Osteocyte (in vitro differentiated cells): ENCODE data around the gene CCSER2. TPM values are rescaled to one million over a fixed set of nuclear protein-coding genes. Genes with fewer than 3 reads are reported as not detected.
"Not testable (repeated sequence)": the region's sequence is repeated elsewhere in the genome, so short reads cannot be mapped to it uniquely, and the experiment has no call there.

Source experiments
- DNase-seq: peaks from one replicate; pipeline ENCODE4 v3.0.0; 2021; ENCODE audit warnings: mixed read lengths; ENCODE audit not compliant: unreplicated experiment; ENCODE audit errors: extremely low spot score
- H3K27ac Mint-ChIP-seq: one replicate; pipeline ENCODE4 v1.8.0; 2021; ENCODE audit warnings: mild to moderate bottlenecking, mixed read lengths; ENCODE audit not compliant: unreplicated experiment
- H3K27me3 Mint-ChIP-seq: one replicate; pipeline ENCODE4 v1.8.0; 2021; ENCODE audit warnings: mixed read lengths; ENCODE audit not compliant: unreplicated experiment
- H3K36me3 Mint-ChIP-seq: one replicate; pipeline ENCODE4 v1.8.0; 2021; ENCODE audit warnings: mixed read lengths; ENCODE audit not compliant: unreplicated experiment
- H3K4me1 Mint-ChIP-seq: one replicate; pipeline ENCODE4 v1.8.0; 2021; ENCODE audit warnings: mixed read lengths; ENCODE audit not compliant: unreplicated experiment
- H3K4me3 Mint-ChIP-seq: one replicate; pipeline ENCODE4 v1.8.0; 2021; ENCODE audit warnings: mild to moderate bottlenecking, moderate library complexity, mixed read lengths; ENCODE audit not compliant: unreplicated experiment
- H3K9me3 Mint-ChIP-seq: one replicate; pipeline ENCODE4 v1.8.0; 2021; ENCODE audit warnings: mixed read lengths; ENCODE audit not compliant: unreplicated experiment
- total RNA-seq: library from RNA; stranded (reverse); gene quantifications from 2 replicates; pipeline ENCODE4 v1.2.1, GENCODE V29; 2021
- TF ChIP-seq, protein P1 (sequence below): fragments of 200-600 bp; sonication (generic); IDR thresholded peaks from 2 replicates; pipeline ENCODE4 v1.5.0; 2021; ENCODE audit warnings: antibody characterized with exemption, mild to moderate bottlenecking, moderate library complexity

The CCSER2 gene
- total RNA-seq, 1 donor from 2014 or later, result 70.3 TPM

DNA sequence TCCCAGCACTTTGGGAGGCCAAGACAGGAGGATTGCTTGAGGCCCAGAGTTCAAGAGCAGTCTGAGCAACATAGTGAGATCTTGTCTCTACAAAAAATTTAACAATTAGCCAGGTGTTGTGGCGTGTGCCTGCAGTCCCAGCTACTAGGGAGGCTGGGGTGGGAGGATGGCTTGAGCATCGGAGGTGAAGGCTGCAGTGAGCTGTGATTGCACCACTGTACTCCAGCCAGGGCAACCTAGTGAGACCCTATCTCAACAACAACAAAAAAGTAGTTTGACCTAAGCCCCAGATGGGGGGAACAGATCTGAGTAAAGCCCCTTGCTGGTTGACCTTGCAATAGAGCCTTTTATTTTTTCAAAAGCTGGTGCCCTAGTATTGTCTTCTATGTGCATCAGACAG, 15.6 kb upstream of the CCSER2 start:
- Mint-ChIP-seq H3K27ac (no peak overlapping the region), H3K27me3 (peaks cover 7% of the 10 kb centered on the region), H3K9me3 (peaks cover 5% of the 10 kb centered on the region), H3K4me3 (no peak overlapping the region), H3K36me3 (no peaks in the 10 kb centered on the region), H3K4me1 (peaks cover 10% of the 10 kb centered on the region)
- DNase-seq, result no peak
- TF ChIP-seq, protein P1, sequence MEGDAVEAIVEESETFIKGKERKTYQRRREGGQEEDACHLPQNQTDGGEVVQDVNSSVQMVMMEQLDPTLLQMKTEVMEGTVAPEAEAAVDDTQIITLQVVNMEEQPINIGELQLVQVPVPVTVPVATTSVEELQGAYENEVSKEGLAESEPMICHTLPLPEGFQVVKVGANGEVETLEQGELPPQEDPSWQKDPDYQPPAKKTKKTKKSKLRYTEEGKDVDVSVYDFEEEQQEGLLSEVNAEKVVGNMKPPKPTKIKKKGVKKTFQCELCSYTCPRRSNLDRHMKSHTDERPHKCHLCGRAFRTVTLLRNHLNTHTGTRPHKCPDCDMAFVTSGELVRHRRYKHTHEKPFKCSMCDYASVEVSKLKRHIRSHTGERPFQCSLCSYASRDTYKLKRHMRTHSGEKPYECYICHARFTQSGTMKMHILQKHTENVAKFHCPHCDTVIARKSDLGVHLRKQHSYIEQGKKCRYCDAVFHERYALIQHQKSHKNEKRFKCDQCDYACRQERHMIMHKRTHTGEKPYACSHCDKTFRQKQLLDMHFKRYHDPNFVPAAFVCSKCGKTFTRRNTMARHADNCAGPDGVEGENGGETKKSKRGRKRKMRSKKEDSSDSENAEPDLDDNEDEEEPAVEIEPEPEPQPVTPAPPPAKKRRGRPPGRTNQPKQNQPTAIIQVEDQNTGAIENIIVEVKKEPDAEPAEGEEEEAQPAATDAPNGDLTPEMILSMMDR, result no peak

DNA sequence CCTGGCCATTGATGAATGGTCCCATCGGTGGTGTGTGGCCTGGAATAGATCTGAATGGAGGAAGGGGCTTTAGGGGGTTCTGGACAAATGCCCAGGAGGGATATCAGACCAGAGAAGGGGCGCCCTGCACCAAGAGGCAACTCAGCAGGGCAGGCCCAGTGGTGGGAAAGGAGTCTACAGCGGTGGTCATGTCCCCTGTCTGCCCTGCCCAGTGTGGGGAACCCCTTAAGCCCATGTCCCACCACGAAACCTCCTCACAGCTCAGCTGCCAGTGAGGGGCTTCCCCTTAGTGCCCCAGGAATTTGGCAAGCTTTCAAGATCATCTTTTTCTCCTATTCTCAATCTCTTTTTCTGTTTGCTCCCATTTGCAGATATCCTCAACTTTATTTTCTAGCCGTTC, 14.1 kb upstream of the CCSER2 start:
- Mint-ChIP-seq H3K36me3 (no peaks in the 10 kb centered on the region), H3K4me3 (no peak overlapping the region), H3K27me3 (peaks cover 8% of the 10 kb centered on the region), H3K9me3 (peaks cover 5% of the 10 kb centered on the region), H3K4me1 (peaks cover 6% of the 10 kb centered on the region), H3K27ac (no peak overlapping the region)
- TF ChIP-seq, protein P1, result no peak
- no peak for DNase-seq

DNA sequence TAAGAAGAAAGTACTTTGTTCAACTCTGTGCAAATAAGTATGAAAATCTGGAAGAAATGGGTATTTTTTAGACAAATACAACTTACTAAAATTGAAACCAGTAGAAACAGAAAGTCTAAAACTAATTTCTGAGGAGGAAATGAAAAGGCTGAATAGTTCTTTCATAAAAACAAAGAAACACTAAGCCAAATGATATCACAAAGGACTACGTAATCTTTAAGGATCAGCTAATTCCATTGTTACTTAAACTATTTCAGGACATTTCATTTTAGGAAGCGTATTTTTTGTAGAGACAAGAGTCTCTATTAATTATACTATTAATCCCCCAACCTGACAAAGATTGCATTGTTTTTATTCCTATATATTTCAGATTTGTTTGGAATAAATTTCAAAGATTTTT, 11.2 kb upstream of the CCSER2 start:
- Mint-ChIP-seq H3K27me3 (peaks cover 8% of the 10 kb centered on the region), H3K4me1 (peaks cover 6% of the 10 kb centered on the region), H3K27ac (no peak overlapping the region), H3K36me3 (no peaks in the 10 kb centered on the region), H3K9me3 (no peaks in the 10 kb centered on the region), H3K4me3 (no peak overlapping the region)
- TF ChIP-seq, protein P1, result no peak
- DNase-seq, result no peak

DNA sequence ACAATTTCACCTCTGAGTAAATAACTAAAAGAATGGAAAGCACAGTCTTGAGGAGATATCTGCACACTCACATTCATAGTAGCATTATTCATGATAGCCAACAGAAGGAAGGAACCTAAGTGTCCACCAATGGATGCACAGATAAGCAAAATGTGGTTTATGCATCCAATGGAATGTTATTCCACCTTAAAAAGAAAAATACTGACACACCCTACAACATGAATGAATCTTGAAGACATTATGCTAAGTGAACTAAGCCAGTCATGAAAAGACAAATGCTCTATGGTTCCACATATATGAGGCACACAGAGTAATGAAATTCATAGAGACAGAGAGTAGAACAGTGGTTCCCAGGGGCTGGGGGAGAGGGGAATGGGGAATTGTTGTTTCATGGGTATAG, 6.5 kb upstream of the CCSER2 start:
- no peak for DNase-seq
- H3K4me1 Mint-ChIP-seq, result no peaks in the 10 kb centered on the region
- H3K36me3 Mint-ChIP-seq, result no peaks in the 10 kb centered on the region
- H3K27me3 Mint-ChIP-seq, result peaks cover 8% of the 10 kb centered on the region
- TF ChIP-seq, protein P1, result no peak
- H3K9me3 Mint-ChIP-seq, result no peaks in the 10 kb centered on the region
- no peak overlapping the region for H3K27ac Mint-ChIP-seq
- no peak overlapping the region for H3K4me3 Mint-ChIP-seq

DNA sequence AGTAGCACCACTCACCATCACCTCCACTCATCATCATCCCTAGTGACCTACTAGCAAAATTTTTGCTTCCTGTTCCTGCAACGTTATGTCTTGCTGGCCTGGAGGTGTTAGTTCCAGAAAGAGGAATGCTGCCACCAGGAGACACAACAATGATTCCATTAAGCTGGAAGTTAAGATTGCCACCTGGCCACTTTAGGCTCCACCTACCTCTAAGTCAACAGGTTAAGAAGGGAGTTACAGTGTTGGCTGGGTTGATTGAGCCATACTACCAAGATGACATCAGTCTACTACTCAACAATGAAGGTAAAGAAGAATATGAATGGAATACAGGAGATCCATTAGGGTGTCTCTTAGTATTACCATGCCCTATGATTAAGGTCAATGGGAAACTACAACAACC, 4.8 kb upstream of the CCSER2 start:
- not testable (repeated sequence) for H3K36me3 Mint-ChIP-seq, H3K27me3 Mint-ChIP-seq, H3K4me3 Mint-ChIP-seq, H3K27ac Mint-ChIP-seq, H3K9me3 Mint-ChIP-seq, H3K4me1 Mint-ChIP-seq, DNase-seq

DNA sequence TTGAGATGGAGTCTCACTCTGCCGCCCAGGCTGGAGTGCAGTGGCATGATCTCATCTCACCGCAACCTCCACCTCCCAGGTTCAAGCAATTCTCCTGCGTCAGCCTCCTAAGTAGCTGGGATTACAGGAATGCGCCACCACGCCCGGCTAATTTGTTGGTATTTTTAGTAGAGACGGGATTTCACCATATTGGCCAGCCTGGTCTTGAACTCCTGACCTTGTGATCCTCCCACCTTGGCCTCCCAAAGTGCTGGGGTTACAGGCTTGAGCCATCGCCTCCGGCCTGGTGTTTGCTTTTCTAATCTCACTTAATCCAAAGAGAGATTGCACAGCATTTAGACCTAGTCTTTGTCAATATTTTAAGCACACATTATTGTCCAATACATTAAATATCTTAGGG, 1.4 kb upstream of the CCSER2 start:
- not testable (repeated sequence) for H3K27ac Mint-ChIP-seq, DNase-seq, H3K27me3 Mint-ChIP-seq

More for the DNA sequence above, 1.4 kb upstream of the CCSER2 start:
- peaks cover 26% of the 10 kb centered on the region for H3K4me1 Mint-ChIP-seq
- H3K36me3 Mint-ChIP-seq, H3K4me3 Mint-ChIP-seq, H3K9me3 Mint-ChIP-seq: not testable (repeated sequence)
